MCF 10A (cell line): Measurements from ENCODE around the gene COA5. TPM values are rescaled to one million over a fixed set of nuclear protein-coding genes. Genes with fewer than 3 reads are reported as not detected.

Experiments used
- BruUV-seq: library from RNA; stranded (reverse); fragments of 400-500 nt; replicated peaks from 2 replicates; lab custom pipeline; 2021; lab: Mats Ljungman, UMichigan
- CTCF ChIA-PET: fragments of 300-600 bp; sonication (Branson Sonifier 250); formaldehyde crosslinking; extraction: SDS; loops from one replicate; lab custom pipeline; 2021; ENCODE audit warnings: antibody characterized with exemption, inconsistent platforms; lab: Yijun Ruan, JAX
- POLR2A ChIA-PET: fragments of 300-600, 350-650 bp; sonication (Branson Sonifier 250); formaldehyde crosslinking; extraction: SDS; loops from one replicate; lab custom pipeline; 2020; ENCODE audit warnings: antibody characterized with exemption, inconsistent platforms; lab: Yijun Ruan, JAX
- DNase-seq: peaks from one replicate; pipeline ENCODE4 v3.0.0-alpha.2; 2018; ENCODE audit not compliant: unreplicated experiment
- H3K27ac Mint-ChIP-seq: one replicate; pipeline ENCODE4 v1.8.0; 2022; ENCODE audit warnings: mild to moderate bottlenecking, low read depth, mixed read lengths; ENCODE audit not compliant: unreplicated experiment
- H3K27me3 Mint-ChIP-seq: one replicate; pipeline ENCODE4 v1.8.0; 2022; ENCODE audit warnings: mixed read lengths; ENCODE audit not compliant: insufficient read depth, unreplicated experiment
- H3K36me3 Mint-ChIP-seq: one replicate; pipeline ENCODE4 v1.8.0; 2022; ENCODE audit warnings: mild to moderate bottlenecking, moderate library complexity, mixed read lengths; ENCODE audit not compliant: insufficient read depth, unreplicated experiment
- H3K4me1 Mint-ChIP-seq: one replicate; pipeline ENCODE4 v1.8.0; 2022; ENCODE audit warnings: mixed read lengths; ENCODE audit not compliant: insufficient read depth, unreplicated experiment
- H3K4me3 Mint-ChIP-seq: one replicate; pipeline ENCODE4 v1.8.0; 2022; ENCODE audit warnings: mild to moderate bottlenecking, moderate library complexity, mixed read lengths; ENCODE audit not compliant: unreplicated experiment
- H3K9me3 Mint-ChIP-seq: one replicate; pipeline ENCODE4 v1.8.0; 2022; ENCODE audit warnings: mixed read lengths; ENCODE audit not compliant: unreplicated experiment
- CTCF ChIP-seq: fragments of 200-600 bp; IDR thresholded peaks from one replicate; pipeline ENCODE4 v1.8.0; 2022; ENCODE audit warnings: antibody characterized with exemption, mild to moderate bottlenecking; ENCODE audit not compliant: unreplicated experiment
- intact Hi-C: fragments of 100-400 bp; cut with micrococcal nuclease; formaldehyde crosslinking; loops from 2 replicates; pipeline ENCODE4 v1.14.1; 2022
- total RNA-seq: library from RNA; stranded (reverse); gene quantifications from 2 replicates; pipeline ENCODE4 v1.2.3, GENCODE V29; 2022

The COA5 gene
- total RNA-seq, 1 experiment from 2014 or later, result 22.8 TPM

- intact Hi-C loops, result no loop called here
- ChIA-PET CTCF (interaction anchor here (0.6 to 1.6 kb wide), 3 partner anchors 11 to 1388 kb away, joined by 3 to 7 read pairs (median 6); no protein-coding TSS in a partner anchor), POLR2A (no interaction called here)
- H3K27ac Mint-ChIP-seq, result peak overlapping the region; percentile 4
- no peaks in the 10 kb centered on the region for H3K4me1 Mint-ChIP-seq
- BruUV-seq, result no TSS peak
- DNase-seq, result peak; percentile 30
- no peaks in the 10 kb centered on the region for H3K9me3 Mint-ChIP-seq
- no peak overlapping the region for H3K4me3 Mint-ChIP-seq
- H3K36me3 Mint-ChIP-seq, result peaks cover 6% of the 10 kb centered on the region
- TF ChIP-seq CTCF, result no peak
- H3K27me3 Mint-ChIP-seq, result no peaks in the 10 kb centered on the region
Measured at GRCh38 chr2:98634406-98635092, 26.2 kb upstream of the COA5 start.

DNA sequence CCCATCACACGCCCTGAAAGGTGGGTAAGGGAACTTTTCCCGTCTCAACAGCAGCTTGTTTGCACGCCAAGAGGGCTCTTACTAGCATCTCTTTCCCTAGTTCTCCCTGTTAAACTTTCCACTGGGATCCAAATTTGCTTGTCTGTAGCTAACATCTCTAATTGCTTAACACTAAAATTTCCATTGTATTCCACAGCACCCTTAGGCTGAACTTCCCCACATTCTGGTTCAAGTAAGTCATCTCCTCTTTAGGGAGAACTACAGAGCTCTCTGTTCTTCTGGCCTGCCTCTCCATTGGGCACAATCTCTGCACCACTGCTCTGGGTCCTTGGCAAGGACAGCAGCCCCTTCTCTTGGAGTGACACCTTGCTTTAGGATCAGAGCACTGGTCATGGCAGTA is 24.0 kb upstream of the COA5 start:
- no peak for TF ChIP-seq CTCF
- intact Hi-C loops, result no loop called here
- no peak overlapping the region for H3K4me3 Mint-ChIP-seq
- ChIA-PET CTCF (interaction anchor here (1.4 kb wide), 1 partner anchor 17 kb away, joined by 6 read pairs; no protein-coding TSS in a partner anchor), POLR2A (interaction anchor here (0.7 kb wide), 1 partner anchor 18 kb away, joined by 3 read pairs; no protein-coding TSS in a partner anchor)
- BruUV-seq, result no TSS peak
- no peaks in the 10 kb centered on the region for H3K4me1 Mint-ChIP-seq
- no peaks in the 10 kb centered on the region for H3K27me3 Mint-ChIP-seq
- H3K9me3 Mint-ChIP-seq, result no peaks in the 10 kb centered on the region
- no peak overlapping the region for H3K27ac Mint-ChIP-seq
- DNase-seq, result no peak
- H3K36me3 Mint-ChIP-seq, result peaks cover 6% of the 10 kb centered on the region

DNA sequence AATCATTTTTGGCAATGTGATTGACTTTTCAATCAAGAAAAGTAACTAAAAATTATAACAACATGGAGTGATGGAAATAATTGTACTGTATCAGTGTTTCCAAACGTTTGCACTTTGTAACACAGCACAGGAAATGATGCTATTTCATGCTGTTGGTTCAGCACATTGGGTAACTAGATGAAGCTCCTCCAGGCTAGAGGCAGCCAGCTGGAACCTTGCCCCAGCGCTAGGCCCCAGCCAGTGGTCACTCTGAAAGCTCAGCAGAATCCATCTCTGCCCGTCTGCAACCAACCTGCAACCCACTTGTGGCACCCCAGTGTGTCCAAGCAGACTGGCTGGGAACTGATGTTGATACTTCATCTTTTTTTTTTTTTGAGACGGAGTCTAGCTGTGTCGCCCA is 15.3 kb upstream of the COA5 start:
- intact Hi-C loops, result no loop called here
- ChIA-PET POLR2A (no interaction called here), CTCF (interaction anchor here (0.6 to 0.7 kb wide), 2 partner anchors 104 to 149 kb away, joined by 3 read pairs; no protein-coding TSS in a partner anchor)
- TF ChIP-seq CTCF, result no peak
- Mint-ChIP-seq H3K4me3 (no peak overlapping the region), H3K27ac (no peak overlapping the region), H3K36me3 (peaks cover 11% of the 10 kb centered on the region), H3K4me1 (no peaks in the 10 kb centered on the region), H3K27me3 (no peaks in the 10 kb centered on the region), H3K9me3 (no peaks in the 10 kb centered on the region)
- peak; percentile 46 for DNase-seq
- BruUV-seq, result no TSS peak

GRCh38 chr2:98617149-98617548 is 8.8 kb upstream of the COA5 start:
- Mint-ChIP-seq H3K36me3 (peaks cover 75% of the 10 kb centered on the region), H3K9me3 (no peaks in the 10 kb centered on the region), H3K27ac (no peak overlapping the region), H3K27me3 (no peaks in the 10 kb centered on the region), H3K4me3 (no peak overlapping the region), H3K4me1 (peaks cover 9% of the 10 kb centered on the region)
- BruUV-seq, result no TSS peak
- ChIA-PET CTCF (interaction anchor here (0.5 to 1.1 kb wide), 2 partner anchors 13 to 31 kb away, joined by 3 read pairs; no protein-coding TSS in a partner anchor), POLR2A (interaction anchor here (2.3 kb wide), 1 partner anchor 8 kb away, joined by 8 read pairs; the partner anchor contains the start of genes COA5 and UNC50)
- no peak for DNase-seq
- intact Hi-C loops, result no loop called here
- TF ChIP-seq CTCF, result no peak
